GM21367 (cell line): Measurements from ENCODE around the gene SDCCAG8.

Experiments used
- ATAC-seq: cut with Tn5 transposase; IDR thresholded peaks from one replicate; pipeline ENCODE4 v1.9.1; 2021; ENCODE audit not compliant: unreplicated experiment

The SDCCAG8 gene

DNA sequence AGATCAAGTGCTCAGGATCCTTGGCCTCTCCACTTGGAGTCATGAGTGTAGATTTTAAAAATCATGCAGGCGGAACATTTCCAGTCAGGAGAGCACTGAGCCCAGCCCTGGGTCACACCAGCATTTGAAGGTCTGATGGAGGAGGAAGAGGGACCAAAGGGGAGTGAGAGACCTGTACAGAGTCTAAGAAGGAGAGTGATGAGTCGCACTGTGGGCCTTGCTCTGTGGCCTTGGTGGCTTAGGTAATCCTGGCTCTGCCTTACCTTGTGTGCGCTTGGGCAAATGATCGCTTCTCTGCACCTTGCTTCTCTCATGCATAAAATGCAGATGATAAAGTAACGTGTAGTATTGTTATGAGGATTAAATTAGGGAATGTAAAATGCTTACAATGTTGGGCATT lies 225.3 kb downstream of the SDCCAG8 start:
- no peak for ATAC-seq

DNA sequence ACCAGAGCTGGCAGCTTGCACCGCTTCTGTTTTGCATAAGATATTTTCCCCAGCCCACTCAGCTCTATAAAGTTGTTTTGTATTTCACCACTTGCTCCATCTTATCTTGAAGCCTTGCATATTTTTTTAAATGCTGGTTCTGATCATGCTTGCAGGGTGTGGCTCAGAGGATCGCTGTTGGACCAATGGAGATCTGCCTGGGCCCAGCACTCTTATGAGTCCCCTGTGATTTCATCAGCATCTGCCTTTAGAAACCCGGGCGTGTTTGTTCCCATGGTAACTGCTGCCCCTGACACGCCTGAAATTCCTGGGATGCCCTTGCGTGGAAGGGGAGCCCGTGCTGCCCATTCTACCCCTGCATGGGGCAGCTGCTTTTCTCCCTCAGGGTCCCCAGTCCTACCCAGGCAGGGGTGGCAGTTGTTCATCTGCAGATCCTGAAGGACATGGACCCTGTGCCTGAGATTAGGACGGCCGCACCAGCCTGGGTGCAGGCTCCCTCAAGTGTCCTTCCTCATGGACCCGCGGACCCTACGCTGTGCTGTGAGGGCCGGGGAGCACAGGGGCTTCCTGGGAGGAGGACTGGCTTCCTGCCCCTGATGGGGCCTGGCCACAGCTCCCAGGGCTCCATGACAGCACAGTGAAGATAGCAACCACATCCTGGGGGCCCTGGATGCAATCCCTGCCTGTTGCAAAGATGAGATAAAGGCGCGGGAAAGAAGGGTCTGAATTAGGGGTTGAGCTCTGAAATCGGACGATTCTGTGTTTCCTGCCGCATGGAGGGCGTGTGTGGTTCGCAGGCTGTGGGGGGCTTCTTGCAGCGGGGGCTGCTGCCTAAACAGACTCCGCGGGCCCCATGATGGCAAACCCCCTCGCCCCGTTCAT lies 226.5 kb downstream of the SDCCAG8 start:
- no peak for ATAC-seq

DNA sequence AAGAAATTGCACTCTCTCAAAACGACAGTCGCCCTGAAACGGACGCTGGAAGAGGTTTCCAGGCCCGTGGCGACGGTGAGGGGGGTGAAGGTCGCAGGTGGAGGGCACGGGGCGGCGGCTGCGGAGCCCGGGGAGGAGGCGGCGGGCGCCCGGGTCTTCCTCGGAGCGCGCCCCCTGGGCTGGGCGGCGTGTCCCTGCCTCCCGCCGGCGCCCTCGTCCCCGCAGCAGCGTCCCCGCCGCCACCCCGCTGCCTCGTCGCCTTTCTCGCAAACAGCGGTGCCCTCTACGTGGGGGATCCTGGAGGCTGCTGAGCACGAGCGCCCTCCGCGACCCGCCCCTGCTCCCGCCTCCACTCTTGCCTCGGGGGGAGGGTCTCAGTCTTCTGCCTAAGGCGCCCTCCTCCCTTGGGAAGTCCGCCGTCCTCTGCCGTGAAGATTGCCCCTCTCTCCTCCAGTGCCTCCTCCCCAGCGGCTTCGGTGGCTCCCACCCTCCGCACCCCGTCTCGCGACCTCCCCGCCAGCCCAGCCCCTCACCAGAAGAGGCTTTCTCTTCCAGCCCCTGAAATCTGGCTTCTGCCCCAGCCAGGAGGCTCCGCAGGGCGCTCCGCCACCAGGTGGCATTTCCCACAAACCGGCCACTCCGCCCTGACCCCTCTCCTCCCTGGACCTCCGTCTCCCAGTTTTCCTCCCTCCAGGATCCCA lies 227.4 kb downstream of the SDCCAG8 start:
- ATAC-seq: no peak

DNA sequence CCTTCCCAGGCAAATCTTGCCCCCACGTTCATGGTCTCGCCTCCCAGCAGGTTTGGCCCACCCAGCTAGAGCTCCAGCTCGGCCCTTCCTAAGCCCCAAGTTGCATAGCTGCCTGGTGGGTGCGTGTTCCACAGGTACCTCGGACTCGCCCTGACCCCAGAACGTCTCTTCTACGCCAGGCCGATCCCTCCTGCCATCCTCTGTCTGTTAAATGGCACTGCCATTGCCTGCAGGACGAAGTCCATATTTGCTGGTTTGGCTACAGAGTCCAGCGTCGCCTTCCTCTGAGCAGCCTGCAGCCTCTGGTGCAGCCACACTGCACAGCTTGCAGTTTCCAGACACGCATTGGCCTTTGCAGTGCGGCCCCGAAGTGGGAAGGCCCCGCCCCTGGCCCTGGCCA lies 228.1 kb downstream of the SDCCAG8 start:
- no peak for ATAC-seq

DNA sequence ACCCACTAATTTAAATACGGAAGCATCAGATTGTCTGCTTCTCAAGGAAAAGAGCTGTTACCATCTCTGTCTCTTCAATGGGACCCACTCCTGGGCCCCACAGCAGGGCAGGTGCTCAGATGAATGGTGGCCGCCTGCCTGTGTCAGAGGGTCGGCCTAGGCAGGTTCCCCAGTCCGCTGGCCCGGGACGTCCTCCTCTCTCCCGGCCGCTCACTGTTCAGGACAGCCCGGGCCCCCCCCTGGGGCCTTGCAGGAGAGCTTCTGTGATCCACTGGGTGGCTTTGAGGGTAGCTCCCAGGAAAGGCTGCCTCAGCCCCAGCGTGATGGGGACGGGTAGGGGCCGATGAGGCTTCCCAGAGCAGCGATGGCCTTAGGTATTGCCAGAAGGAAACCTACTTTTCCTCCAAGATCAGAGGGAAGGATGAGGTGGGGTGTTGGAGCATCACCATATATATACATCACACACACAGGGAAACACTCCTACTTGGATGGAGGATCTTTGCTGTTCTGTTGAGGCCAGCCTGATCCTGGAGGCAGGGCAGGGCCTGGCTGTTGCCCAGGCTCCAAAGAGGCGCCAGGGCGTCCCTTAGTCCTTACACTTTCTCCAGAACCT lies 231.3 kb downstream of the SDCCAG8 start:
- no peak for ATAC-seq

DNA sequence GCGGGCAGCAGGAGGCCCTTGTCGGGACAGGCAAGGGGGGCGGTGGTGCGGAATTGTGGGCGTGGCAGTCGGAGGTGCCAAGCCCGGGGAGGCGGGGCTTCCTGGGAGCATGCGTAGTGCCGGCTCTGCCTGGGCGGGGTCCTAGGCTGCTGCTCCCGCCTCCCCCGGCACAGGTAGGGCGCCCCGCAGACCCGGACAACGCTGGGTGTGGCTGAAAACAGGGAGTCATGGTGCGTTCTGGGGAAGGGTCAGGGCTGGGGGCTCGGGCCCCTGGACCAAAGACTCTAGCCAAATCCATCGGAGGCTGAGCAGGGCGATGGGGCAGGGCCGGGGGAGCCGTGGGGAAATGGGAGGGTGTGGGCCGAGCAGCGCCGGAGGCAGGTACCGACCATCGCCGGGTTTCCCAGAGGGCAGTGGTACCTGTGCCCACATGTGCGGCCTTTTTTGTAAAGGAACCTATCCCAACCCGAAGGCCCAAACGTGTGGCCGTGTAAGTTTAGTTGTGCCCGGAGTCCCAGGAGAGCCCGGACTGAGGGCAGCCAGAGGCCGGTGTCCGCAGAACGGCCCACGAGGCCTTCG lies 231.9 kb downstream of the SDCCAG8 start:
- no peak for ATAC-seq

DNA sequence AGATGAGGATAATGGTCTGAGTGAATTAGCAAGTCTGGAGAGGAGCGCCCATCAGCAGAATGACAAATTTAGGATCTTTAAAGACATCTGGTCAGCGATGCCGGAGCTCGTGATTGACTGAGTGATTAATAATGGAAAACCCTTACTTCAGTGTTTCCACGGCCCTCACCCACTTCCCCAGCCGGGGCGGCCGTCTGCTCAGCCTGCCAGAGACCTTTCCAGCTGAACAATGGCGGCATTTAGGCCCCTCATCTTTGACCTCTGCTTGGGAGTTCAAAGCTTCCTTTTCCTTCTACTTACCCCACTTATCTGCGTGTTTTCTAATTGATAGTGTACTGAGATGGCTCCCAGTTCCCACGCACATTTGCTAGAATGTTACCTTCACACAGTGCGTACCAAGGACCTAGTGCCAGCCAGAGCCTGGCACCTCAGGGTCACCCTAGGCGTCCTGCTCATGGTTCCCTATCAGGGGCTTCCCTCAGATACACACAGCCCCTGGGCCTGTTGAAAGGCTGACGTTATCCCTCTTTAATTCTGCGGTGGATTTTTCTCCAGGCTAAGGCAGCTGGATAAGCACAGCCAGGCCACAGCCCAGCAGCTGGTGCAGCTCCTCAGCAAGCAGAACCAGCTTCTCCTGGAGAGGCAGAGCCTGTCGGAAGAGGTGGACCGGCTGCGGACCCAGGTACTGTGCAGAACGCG lies 232.8 kb downstream of the SDCCAG8 start:
- no peak for ATAC-seq

DNA sequence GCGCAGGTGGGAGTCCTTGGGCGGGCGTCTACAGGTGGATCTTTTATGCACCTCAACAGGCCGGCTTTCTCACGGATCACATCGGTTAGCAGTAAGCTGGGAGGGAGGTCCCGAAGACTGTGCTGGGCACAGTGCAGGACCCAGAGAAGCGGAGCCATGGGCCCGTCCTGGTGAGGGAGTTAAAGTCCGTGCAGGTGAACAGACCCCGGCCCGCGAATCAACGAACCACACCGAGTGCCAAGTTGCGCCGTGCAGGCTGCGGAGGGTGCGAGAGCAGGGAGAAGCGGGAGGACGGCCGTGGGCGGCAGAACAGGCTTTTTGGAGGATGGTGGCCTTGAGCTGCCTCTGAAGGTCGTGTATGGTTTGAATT lies 233.3 kb downstream of the SDCCAG8 start:
- no peak for ATAC-seq

DNA sequence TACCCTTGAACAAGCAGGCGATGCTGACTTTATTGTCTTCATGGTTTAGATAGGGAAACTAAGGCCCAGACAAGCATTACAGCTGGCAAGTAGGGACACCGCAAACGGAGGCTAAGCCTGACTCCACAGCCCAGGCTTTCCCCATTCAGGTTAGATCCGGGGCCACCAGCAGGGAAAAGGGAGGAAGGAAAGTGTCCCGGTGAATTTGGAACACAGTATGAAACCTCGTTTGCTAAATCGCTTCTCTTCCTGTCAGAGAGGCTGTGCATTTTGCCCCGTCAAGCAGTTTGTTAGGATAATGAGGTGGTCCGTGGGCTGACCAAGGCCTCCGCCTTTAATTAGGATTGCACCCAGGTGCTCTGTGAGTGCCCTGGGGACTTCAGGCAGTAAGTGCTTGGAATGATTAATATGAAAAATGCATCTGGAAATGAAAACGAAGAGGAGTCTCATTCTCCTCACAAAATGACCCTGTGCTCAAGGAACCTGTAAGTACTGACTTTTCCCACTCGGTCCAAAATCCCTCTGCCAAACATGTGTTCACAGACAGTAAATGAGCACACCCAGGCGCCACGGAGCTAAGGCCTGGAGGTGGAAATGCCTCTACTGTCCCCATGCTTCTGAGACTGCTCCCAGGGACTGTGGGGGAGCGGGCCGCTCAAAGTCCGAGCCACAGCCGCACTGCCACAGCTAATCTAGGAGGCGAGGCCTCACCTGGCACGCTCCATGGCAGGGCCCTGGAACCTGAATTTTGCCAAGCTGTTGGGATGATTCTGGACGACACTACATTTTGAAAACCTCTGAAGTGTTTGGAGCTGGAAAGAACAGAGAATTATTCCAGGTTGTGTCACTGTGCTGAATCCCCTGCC lies 234.1 kb downstream of the SDCCAG8 start:
- no peak for ATAC-seq

DNA sequence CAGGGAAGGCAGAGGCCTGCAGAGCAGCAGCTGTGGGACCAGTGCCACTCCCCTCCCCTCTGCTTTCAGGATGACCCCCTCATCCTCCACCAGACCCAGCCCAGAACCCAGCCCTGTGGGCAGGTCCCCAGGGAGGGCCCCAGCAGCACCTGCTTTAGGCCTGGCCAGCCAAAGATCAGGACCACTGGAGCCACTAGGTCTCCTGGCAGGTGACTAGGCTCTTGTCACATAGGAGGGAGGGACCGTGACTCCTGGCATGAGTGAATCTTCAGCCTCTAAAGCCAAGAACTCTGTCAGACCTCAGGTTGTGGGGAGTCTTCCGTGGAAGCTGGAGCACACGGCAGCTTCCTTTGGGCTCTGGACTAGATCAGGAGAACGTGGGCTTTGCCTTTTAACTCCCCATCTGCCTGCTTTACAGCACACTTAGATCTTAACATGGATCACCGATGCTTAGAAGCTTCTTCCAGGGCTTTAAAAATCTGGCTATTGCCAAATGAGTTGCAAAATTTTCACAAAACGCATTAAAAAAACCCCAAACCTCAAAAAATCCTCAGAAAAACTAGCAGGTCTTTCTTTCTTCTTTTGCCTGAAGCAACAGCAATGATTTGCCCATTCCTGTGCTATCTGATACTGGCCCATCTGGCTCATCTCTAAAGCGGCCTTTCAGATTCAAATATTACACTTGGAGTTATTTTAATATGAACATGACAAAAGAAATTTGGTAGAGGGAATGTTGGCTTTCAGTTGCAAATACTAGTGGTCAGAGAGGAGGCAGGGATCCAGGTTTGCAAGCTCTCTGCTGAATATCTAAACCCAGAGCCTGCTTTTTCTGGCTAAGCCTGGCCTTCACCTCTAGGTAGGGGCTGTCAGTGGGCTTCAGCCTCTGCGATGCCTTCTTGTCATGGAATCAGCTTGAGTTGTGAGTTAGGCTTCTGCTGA lies 235.2 kb downstream of the SDCCAG8 start:
- no peak for ATAC-seq

DNA sequence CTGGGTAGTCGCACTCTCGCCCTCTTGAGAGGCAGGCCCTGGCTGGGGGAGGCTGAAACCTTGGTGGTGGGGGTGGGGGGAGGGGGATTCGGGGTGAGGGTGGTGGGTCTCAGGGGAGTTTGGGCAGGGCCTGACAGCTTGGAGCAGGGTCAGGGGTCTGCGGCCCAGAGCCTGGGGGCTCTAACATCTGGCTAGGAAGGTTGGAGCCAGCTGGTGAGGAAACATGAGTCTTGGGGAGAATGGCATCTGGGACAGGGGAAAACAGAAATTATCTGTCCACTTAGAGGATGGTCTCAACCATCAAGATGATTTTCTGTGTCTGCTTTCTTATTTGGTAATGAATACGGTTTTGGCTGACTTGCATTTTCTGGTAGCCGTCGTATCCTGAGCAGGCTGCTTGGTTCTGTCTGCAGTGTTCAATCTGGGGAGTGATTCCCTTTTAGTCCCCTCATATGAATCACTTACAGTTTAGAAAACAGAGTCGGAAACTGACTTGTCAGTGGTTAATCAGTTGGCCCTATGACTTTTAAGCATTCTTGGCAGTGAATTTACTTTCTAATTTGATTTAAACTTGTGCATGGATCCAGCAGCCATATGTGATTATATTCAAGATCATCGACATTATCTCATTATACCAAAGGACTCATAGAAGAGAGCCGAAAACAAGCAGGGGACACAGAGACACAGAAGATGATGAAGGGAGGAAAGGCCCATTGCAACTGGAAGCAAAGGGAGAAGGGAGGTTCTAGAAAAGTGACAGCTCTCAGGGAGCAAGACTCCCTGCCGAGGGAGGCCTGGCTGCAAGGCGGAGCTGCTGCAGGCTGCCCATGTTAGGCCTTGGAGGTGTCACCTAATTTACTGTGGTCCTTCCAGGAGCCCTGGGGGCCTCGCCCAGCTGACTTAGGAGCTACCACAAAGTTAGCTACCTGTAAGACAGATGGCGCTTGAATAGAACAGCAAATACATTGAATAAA lies 237.6 kb downstream of the SDCCAG8 start:
- ATAC-seq: no peak

DNA sequence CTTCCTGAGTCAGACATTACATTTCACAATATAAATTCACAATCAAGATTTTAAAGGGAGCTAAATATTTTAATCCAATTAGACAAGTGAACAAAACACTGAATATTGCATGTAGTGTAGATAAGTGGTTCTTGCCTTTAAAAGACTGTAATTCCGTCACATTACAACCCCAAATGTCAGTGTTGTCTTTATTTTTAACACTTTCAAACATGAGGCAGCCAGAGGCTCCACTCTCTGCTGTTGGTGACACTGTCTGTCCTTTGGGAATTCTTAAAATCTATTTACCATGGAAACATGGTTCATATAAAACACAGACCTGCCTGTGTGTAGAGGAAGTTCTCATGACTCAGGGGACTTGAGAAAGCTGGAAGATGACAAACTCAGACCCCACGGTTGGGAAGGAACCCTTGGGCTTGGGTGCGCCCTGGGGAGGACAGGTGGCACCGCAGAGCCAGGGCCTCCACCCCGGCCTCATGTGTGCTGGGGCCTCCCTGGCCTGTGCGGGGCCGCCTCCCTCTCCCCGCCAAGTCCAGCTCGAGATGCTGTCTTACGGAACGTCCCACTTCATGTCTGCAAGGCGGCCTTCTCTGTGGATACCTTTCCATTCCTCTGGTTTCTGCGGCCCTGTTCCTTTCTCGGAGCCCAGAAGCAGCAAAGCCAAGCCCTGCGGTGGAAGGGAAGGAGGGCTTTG lies 239.0 kb downstream of the SDCCAG8 start:
- ATAC-seq: no peak

DNA sequence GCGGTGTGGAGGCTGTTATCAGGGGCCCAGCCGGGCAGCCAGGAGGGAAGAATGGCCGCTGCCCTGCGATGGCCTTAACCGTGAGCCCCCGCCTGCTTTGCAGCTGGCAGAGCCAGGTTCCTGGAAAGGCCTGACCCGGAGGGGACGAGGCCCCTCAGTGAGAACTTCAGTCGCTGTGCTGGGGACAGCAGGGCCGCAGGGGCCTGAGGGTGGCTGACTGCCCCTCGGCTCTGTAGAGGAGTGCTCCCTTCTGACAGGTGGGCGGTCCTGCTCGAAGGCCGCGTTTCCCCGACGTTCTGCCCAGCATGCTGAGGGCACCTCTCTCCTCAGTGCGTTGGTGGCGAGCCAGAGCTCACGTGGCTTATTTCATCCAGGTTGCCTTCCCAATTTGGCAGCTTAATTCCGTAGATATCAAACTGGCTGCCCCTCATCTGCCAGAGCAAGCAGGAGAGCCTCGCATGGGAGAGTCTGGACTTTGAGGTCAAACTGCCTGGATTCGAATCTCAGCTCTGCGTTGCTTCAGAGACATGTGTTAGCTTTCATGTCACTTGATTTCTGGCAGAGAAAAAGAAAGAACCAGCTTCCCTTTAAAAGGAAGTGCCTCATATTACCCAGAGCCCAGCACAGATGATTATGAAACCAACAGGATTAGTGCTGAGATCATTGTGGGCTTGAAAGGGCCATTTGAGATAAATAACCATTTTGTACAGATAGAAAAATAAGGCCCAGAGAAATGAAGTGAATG lies 239.8 kb downstream of the SDCCAG8 start:
- no peak for ATAC-seq

DNA sequence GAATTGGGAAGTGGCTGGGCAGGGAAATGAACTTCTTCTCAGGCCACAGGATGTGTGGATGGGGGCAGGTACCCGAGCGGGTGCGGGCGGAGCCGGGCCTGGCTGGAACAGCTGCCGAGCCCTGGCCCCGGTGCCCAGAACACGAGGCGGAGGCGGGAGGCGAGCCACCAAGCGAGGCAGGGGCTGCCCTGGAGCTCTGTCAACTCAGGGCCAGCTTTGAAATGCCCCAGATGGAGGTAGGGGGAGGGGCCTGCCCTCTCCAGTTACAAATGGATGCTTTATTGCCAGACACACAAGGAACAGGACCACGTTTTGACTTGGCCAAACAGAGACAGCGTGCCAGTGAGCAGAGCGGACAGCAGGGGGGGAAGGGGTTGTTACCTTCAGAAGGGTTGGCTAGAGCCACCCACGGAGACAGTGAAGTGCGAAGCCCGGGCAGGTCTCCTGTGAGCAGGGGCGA lies 240.4 kb downstream of the SDCCAG8 start:
- no peak for ATAC-seq

DNA sequence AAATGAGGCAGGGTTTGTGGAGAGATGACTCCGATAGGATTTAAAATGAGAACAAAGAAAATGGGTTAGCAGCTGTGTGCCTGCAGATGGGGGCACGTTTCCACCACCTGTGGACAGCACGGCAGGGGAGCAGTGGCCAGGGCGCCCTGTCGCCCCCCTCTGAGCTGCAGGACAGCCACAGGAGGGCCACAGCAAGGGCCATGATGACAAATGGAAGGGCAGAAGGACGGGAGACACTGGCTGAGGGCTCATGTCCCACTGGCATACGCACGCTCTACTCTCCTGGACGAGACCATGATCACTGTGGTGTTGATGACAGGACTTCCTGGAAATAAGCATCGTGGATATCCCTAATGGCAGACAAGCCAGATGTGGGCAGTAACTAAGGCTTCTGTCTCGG lies 241.0 kb downstream of the SDCCAG8 start:
- no peak for ATAC-seq

DNA sequence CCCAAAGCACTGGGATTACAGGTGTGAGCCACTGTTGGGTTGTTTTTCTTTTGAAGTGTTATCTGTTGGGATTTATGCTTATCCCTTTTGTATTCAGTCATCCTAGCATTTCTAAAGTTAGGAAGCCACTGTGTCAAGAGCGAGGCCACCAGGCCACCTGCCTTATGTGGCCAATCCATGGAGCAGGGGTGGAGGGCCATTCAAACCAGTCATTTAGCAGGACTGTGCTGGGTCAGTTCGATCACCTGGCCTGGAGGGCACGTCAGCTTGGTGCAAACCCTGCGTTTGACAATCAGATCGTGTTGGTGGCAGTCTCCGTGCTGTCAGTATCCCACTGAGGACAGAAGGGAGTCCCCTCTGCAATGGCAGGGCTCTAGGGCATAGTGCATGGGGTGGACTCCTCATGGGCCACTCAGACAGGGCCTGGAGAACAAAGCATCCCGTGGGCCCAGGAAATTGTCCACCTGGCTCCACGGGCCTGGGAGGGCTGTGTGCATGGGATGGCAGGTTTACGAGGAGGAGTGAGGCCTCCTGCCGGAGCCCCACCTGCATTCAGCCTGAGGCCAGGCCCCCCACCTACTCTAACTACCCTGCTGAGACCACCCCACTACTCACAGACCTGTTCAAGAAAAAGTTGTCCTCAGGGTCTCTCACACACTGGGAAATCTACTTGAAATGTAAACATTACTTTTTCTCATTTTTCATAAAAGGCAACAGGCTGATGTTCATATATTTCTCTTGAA lies 242.3 kb downstream of the SDCCAG8 start:
- ATAC-seq: no peak
